Esophagus mucosa (tissue), 1 donor: Measurements from ENCODE around the gene SLC25A33. TPM values are rescaled to one million over a fixed set of nuclear protein-coding genes. Genes with fewer than 3 reads are reported as not detected.
A peak's percentile ranks its signal among the peaks of the same experiment; 100 is the strongest.
"Not testable (repeated sequence)": the region's sequence is repeated elsewhere in the genome, so short reads cannot be mapped to it uniquely, and the experiment has no call there.

Experiments
- ATAC-seq: fragments of 200-7000 bp; cut with Tn5 transposase; one replicate; pipeline ENCODE4 v1.9.1; 2020
- total RNA-seq: library from RNA; stranded (reverse); gene quantifications from one replicate; pipeline ENCODE4 v1.2.4, GENCODE V29; 2023
- donor health status: DM: yes; HTN: yes; CAD: no.

The SLC25A33 gene, protein sequence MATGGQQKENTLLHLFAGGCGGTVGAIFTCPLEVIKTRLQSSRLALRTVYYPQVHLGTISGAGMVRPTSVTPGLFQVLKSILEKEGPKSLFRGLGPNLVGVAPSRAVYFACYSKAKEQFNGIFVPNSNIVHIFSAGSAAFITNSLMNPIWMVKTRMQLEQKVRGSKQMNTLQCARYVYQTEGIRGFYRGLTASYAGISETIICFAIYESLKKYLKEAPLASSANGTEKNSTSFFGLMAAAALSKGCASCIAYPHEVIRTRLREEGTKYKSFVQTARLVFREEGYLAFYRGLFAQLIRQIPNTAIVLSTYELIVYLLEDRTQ
- total RNA-seq: 3.6 TPM

DNA sequence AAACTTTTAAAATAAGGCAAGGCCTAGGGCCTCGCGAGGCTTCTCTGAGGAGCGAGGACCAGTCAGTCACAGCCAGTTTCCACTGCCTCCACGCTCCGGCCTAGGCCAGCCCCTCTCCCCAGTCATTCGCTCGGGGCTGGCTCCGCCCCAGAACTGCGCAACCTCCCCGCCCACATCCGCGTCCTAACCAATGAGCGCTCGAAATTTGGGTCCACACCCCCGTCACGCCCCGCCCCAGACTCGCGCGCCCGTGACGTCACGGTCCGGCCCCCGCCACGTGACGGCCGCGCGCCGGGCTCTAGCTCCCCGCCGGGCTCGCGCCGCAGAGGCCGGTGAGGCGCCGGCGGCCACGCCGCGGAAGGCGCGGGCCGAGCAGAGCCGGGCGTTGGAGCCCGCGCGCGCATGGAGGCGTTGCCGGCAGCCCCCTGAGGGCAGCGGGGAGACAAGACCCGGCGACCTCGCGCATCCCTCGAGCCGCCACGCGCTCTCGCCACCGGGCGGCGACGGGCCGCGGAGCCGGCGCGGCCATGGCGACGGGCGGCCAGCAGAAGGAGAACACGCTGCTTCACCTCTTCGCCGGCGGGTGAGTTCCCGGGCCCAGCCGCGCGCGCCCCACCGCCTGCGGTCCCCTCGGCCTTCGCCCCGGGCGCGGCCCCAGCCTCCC is at the start of gene SLC25A33:
Gene SLC25A33, plus strand, starts transcription at position 301 of the 664 bp plus-strand sequence. Its CDS starts 227 bp downstream, at position 528.
- ATAC-seq: peak; percentile 100

DNA sequence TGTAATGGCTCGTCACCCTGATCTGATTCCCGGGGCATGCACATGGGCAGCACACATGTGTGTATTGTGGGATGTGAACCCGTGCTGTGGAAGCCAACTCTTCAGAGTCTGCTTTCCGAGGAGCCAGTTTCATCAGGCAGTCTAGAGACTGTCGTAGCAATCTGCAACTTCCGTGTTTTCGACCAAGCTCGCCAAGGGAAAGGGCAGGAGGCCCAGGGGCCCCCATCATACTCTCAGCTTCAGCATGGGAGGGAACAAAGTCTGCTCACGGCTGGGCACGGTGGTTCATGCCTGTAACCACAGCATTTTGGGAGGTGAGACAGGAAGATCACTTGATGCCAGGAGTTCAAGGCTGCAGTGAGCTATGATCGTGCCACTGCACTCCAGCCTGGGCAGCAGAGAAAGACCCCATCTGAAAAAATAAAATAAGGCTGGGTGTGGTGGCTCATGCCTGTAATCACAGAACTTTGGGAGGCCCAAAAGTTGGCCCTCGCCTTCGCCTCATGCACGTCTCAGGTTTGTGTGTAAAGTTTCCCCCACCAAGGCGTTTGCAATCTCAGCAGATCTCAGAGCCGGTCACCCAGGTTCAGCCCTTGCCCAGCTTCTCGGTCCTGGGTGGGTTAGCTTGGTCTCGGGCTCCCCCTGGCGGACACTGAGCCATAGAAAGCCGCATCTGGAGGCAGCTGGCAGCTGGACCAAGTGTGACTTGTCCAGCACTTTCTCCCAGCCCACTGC is 48.5 kb upstream of the SLC25A33 start:
- peak; percentile 91 for ATAC-seq

DNA sequence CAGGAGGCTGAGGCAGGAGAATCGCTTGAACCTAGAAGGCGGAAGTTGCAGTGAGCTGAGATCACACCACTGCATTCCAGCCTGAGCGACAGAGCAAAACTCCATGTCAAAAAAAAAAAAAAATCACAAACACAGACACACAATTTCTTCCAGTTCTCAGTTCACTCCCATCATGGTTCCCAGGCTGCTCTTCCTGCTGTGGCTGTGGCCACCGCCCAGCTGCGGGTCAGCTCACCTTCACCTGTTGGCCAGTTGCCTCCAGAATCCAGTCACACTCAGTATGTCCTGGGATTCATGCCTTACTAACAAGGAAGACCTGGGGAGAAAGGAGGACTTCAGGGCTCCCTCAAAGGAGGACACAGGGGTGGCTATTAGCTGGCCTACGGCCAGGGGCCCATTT is 45.9 kb upstream of the SLC25A33 start:
- no peak for ATAC-seq

DNA sequence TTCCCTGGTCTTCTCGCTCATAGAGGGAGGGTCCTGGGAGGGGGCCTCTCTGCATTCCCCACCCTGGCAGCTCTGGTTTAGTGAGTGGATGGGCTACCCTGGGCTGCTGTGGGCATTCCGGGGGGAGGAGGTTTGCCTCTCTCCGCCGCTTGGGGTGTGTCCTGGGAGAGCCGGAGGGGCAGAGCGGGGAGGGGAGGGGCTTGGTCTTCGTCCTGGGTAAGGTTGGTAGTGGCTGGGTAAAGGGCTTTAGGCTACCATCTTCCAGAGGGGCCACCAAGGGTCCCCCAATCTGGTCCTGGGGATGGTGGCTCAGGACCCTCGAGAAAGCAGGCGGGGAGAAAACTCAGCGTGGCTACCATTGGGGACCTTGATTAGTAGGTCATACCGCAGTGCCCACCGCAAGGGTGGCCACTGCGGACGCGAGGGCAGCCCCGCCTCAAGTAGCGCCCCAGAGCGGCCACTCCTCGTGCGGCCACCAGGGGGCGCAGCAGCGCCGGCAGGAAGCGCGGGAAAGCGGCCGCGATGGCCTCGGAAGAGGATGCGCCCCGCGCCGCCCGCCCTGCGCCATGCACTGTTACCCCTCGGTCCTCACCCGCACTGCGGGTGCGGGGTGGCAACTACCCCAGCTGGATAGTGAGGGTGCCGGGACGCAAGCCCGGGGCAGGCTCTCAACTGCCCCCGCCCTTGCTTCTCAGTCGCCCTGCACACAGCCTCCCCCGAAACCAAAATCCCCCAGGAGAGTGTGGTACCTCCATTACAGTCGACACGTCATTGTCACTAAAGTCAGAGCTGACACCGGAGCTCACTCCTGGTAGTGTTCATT is 44.1 kb upstream of the SLC25A33 start:
- peak; percentile 60 for ATAC-seq

DNA sequence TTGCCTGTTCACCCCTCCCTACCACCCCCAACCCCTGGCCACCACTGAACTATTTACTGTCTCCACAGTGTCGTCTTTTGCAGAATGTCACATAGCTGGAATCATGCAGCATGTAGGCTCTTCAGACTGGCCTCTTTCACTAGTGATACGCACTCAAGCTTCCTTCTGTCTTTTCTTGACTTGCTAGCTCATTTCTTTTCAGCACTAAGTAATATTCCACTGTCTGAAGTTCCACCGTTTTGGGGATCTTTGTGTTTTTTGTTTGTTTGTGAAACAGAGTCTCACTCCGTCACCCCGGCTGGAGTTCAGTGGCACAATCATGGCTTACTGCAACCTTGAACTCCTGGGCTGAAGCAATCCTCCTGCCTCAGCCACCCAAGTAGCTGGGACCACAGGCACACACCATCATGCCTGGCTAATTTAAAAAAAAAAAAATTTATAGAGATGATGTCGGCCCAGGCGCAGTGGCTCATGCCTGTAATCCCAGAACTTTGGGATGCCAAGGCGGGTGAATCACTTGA is 43.4 kb upstream of the SLC25A33 start:
- no peak for ATAC-seq

DNA sequence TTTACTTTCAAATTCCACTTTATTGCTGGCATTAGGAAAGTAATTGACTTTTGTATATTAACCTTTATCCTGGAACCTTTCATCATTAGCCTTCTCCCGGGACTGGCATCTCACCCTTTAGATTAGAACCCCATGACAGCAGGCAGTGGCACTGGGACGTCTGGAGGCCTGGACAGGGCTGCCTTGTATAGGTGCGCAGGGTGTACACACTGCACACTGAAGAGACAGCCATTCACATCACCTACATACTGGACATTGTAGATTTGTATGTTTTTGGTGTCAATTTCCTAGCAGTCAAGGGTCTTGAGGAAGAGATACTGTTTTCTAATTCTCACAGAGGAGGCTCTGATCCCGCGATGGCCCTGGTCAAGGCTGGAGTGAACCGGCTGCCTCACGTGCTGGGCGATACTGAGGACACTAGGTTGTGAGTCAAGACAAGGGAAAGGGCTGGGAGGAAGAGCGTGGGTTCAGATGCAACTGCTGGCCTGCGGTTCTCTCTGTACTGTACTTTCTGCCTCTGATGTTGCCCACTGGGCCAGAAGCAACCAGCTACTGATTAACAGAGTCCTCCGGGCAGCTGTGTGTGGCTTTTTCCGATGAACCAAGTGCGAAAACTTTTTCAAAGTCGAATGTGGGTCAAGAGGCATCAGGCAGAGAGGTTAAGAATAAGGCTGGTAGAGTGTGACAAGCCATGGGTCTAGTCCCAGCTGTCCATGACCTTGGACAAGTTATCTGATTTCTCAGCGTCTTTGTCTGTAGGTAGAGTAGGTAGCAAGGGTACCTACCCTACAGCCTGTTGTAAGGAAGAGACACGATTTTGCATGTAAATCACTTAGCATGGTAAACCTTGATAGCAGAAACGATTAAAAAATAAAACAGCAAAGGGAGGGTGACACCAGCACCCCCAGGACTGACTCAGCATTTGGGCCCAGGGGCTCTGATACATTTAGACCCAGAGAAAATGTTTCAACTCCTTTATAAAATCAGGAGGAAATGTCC is 38.2 kb upstream of the SLC25A33 start:
- ATAC-seq: no peak

DNA sequence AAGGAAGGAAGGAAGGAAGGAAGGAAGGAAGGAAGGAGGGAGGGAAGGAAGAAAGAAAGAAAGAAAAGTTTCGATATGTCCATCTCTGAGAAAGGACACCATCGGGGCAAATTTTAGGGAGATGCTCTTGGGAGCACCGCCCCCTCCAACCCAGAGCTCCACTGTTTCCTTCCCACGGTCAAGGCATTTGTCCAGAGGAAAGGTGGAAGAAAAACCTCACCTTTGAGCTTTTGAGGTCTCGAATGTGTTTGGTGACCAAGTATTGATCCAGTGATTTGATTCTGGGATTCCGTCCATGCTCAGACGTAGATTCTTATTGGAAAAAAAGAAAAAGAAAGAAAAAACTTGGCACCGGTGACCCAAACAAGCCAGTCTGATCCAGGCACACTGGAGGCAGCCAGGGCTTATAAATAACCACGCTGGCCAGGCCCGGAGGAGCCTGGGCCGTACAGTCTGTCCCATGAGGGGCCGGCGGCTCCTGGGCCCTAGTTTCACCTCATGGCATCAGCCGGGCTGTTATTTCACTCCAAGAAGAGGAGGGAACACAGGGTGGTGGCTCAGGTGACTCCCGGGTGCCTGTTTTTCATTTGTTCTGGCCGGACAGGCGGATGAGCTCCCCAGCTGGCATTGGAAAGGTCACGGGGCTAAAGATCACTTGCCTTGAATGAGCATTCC is 36.1 kb upstream of the SLC25A33 start:
- ATAC-seq: no peak

DNA sequence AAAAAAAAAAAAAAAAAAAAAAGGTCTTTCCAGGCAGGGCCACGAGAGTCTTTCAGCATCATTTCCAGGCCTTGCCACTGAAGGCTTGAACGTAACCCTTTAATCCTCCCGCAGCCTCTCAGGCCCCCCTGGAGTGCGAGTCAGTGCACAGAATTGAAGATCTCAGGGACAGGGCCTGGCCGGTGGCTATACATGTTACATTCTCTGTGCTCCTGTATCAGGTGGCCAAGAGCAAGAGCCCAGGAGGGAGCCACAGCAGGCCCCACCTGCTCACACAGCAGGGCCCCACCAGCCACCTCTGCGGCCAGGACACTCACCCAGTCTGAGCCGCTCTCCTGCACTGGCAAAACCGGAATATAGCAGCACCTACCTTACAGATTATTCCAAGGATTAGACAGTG is 34.1 kb upstream of the SLC25A33 start:
- ATAC-seq: no peak

DNA sequence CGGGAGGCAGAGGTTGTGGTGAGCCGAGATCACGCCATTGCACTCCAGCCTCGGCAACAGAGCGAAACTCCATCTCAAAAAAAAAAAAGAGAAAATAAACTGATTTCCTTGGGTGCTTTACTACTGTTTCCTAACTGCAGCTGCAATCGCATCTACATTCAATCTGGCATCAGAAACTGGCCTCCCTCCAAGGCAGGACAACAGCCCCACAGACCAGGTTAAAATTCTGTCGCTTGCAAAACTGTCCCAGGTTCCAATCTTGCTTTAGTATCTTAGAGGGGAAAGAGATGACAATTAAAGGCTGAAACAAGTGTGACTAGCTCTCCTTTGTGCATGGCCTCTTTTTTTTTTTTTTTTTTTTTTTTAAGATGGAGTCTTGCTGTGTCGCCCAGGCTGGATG is 32.4 kb upstream of the SLC25A33 start:
- ATAC-seq: no peak

DNA sequence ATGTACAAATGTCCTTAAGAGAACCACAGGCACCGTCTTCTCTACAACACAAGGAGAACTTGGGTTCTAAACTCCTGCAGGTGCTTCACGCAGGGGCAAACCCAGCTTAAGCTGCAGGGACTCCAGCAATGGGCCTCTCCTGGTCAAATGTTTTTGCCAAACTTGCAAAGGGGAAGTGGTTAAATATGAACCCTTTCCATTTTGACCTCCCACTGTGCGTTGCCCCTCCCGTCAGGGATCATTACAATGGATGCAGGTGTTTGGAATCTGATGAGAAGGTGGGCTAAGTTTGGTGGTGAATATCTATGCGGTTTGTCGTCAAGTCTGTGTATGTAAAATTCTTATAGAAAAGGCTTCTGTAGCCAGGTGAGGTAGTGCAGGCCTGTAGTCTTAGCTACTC is 29.1 kb upstream of the SLC25A33 start:
- no peak for ATAC-seq

DNA sequence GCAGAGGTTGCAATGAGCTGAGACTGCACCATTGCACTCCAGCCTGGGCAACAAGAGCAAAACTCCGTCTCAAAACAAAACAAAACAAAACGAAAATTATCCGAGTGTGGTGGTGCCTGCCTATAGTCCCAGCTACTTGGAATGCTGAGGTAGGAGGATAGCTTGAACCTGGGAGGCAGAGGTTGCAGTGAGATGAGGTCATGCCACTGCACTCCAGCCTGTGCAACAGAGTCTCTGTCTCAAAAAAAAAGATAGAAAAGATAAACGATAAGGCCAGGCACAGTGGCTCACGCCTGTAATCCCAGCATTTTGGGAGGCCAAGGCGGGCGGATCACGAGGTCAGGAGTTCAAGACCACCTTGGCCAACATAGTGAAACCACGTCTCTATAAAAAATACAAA is 23.7 kb upstream of the SLC25A33 start:
- ATAC-seq: not testable (repeated sequence)

DNA sequence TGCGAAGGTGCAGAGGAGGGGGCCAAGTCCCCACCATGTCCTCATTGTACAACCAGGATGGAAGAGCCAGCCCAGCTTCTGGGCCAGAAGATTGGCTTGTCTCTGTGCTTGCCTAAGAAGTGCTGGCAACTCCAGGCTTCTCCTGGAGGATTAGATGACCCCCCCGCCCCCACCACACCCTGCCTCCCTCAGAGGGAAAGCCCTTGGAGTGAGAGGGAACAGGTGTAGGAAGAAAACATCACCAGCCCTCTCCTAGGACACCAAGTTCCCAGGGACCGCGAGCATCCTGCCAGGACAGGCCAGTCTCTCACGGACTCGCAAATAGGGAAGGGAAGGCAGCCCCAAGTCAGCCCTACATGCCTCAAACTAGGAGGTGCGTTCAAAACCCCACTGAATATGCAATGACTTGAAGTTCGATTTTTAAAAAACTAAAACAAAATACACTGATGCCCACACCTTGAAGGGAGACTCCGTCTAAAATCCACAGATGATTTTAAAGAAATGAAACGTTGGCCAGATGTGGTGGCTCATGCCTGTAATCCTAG is 20.7 kb upstream of the SLC25A33 start:
- ATAC-seq: no peak

DNA sequence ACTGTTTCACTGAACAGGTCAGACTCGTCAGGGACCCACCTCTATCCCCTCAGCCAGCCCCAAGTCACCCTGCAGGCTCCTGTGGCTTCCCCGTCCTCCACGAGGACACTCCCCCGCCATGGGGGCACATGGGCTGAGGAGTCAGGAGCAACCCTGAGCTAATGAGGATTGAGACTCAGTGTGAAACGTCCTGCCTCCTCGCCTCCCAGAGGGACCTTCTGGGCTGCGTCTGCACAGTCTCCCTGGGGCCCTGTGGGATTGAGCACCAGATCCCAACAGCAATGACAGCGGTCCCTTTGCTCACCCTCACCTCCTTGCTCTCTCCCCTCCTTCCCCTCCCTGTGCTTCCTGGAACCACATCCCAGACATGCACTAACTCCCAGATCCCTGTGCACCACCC is 18.9 kb upstream of the SLC25A33 start:
- ATAC-seq: no peak

DNA sequence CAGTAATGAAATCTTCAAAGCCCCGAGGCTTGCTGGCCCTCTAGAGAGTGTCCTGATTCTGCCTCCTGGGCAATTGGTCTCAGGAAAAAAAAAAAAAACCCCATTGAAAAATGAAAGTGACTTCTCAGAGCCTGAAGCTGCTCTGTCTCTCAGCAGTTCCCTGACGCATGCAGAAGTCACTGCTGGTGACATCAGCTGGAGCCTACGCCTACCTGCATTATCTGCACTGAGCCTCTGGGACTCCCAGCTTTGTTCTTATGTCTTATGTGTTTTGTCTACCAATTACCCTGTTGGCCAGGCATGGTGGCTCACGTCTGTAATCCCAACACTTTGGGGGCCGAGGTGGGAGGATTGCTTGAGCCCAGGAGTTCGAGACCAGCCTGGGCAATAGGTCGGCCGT is 10.1 kb upstream of the SLC25A33 start:
- ATAC-seq: peak; percentile 74

DNA sequence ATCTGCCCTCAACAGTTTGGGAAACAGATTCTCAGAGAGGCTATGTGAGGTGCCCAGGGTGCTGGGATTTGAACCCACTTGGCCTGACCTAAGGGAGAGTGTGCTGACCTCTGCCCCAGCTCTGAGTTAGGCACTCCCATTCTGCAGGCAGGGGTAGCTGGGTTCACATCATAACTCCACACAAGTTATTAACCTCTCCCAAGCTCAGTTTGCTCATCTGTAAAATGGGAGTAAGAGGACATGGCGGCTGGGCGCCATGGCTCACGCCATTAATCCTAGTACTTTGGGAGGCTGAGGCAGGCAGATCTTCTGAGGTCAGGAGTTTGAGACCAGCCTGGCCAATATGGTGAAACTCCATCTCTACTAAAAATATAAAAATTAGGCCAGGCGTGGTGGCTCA is 8.9 kb upstream of the SLC25A33 start:
- ATAC-seq: no peak

DNA sequence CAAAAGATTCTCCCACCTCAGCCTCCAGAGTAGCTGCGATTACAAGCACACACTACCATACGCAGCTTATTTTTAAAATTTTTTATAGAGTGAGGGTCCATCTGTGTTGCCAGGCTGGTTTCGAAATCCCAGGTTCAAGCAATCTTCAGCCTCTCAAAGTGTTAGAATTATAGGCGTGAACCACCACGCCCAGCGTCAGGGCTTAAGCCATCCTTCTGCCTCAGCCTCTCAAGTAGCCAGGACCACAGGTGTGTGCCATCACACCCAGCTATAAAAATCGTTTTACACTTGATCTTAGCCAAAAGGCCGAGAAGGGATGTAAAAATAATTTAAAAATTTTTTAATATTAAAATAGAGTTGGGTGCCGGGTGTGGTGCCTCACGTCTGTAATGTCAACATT is 4.3 kb upstream of the SLC25A33 start:
- no peak for ATAC-seq

DNA sequence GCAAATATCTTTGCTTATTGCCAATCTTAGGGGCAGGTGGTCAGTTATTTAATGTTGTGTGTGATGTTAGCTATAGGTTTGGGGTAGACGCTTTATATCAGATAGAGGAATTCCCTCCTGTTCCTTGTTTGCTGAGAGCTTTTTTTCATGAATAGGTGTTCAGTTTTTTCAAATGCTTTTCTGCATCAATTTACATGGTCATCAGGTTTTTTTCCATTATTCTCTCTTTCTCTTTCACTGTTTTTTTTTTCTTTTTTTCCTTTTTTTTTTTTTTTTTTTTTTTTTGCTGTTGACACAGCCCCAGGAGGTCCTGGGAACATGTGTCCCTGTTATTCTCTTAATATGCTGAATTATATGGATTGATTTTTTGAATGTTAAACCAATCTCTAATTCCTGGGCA is 3.0 kb upstream of the SLC25A33 start:
- ATAC-seq: no peak

DNA sequence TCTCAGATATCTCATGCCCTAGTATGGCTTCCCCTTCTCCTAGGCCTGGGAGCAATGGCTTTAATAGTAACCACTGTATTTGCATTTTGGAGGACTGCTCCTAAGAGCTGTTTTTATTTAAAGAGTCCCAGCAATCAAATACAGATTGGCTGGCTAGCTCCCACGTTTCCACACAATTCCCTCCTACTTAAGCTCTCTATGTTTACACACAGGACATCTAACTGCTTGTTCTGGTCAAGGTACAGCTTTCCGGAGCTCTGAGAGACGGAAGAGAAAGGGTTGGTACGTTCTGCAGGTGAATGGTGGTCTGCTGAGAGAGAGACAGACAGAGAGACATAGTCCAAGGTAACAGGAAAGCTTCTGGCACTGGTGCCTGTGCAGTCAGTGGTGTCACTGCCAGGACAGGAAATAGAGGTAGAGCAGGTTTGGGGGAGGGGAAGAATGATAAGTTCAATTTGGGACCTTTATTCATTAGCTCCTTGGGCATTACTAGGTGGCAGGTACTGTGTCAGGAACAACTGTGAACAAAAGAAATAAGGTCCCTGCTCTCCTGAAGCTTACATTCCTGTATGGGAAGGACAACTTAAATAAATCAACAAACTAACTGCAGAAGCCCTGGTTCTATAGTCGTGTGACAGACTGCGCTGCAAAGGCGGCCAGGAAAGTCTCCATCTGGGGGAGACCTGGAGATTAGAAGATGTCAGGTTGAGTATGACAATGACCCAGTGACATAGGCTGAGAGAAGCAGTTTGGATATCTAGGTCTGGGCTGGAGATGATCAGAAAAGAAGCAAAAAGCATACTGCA is 1.2 kb upstream of the SLC25A33 start:
- ATAC-seq: peak; percentile 55

DNA sequence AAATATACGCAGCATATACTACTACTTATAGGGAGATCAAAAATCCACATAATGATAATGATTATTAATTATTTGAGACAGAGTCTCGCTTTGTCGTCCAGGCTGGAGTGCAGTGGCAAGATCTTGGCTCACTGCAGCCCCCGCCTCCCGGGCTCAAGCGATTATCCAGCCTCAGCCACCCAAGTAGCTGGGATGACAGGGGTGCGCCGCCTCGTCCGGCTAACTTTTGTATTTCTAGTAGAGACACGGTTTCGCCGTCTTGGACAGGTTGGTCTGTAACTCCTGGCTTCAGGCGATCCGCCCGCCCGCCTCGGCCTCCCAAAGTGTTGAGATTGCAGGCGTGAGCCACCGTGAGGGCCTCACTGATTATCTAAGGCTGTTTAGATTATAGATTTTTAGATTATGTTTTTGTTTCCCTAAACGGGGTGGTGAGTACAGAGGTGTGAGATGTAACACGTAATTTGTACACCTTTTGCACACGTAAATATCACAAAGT is 548 bp upstream of the SLC25A33 start:
- ATAC-seq: no peak
